Stimulated activated CD8-positive, alpha-beta memory T cell treated with anti-CD3 and anti-CD28 coated beads, Interleukin-12 subunit alpha, Interleukin-12 subunit beta, amount 100 ng/mL, for 24 hours (primary cell): ENCODE data around the gene SRSF8.
A peak's percentile ranks its signal among the peaks of the same experiment; 100 is the strongest.

Experiments used
- DNase-seq: peaks from one replicate; pipeline ENCODE4 v3.0.0-alpha.2; 2020; ENCODE audit errors: extremely low read depth

Gene SRSF8

DNA sequence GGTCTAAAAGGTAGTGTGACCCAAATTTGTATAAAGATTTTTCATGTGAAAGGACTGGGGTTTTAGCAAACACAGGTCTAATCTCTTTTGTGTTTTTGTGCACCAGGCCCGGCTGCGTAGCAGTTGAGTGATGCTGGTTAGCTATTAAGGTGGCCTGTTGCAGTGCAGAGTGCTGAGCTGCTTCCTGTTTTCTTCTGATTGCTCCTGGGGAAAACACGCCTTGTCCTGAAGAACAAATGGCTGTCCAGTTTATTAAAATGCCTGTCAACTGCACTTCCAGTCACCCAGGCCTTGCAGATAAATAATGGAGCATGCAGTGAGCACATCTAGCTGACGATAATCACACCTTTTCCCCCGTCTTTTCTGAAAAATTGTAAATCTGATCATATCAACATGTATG is 1.8 kb downstream of the SRSF8 start:
- no peak for DNase-seq

DNA sequence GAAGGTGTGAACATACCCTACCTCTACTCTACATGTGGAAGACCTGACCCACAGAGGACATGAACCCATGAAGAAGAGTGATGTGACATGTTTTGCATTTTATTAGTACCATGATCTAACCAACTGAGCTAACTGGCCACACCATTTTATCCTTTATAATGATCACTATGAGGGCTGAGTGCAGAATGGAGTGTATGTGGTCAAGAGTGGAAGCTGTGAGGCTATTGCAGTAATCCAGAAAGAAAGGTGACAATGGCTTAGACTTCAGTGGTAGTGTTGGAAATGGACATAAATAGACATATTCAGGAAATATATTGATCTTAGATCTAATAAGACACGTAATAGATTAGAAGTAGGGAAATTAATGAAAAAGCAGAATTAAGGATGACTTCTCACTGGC is 3.8 kb downstream of the SRSF8 start:
- no peak for DNase-seq

DNA sequence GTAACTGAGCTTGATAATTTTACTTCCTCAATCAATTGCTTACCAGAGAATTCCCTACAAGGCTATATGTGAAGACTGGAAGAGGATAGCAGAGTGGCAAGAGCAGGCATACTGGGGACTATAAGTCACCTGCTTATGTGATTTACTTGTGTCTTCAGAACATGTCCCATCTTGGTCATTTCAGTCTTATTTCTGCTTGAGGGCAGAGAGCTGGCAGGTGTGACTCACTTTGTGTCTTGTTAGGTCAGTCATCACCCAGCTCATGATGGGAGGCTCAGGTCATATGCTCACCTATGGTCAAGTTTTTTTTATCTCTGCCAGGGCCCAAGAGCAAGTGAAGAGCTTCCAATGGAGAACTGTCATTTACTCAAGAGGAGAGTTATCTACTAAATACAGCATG is 6.2 kb downstream of the SRSF8 start:
- DNase-seq = no peak

DNA sequence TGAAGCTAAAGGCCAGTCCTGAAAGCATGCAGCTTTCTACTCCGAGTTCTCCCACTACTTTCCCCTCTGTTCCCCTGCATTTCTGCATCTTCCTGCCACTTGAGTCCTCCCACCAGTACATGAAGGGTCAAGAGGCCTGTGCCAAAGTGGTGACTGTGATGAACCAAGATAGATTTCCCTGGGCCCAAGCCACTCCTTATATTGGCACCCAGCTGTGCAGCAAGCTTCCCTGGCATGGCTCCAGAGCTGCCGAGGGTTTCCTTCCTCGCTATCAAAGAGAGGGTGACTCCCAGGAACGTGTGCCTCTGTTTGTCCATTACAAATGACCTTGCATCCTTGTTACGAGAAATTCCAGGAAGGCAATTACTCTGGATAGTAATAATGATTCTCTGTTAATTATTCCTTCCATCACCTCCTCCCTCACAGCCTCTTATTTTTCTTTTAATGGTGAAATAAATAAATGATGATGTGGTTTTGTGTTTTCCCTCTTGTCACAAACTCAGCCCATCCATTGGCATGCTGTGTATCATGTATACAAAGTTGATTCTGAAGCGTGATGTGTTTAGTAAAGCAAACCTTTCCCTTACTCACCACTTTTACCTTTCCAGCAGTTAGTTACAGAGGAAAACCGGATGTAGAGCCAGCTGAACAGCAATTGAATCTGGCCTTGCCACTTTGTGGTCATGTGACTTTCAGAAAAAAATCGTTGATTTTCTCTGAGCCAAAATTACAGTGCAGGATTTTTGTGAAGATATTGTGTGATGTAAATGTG is 8.3 kb downstream of the SRSF8 start:
- no peak for DNase-seq

DNA sequence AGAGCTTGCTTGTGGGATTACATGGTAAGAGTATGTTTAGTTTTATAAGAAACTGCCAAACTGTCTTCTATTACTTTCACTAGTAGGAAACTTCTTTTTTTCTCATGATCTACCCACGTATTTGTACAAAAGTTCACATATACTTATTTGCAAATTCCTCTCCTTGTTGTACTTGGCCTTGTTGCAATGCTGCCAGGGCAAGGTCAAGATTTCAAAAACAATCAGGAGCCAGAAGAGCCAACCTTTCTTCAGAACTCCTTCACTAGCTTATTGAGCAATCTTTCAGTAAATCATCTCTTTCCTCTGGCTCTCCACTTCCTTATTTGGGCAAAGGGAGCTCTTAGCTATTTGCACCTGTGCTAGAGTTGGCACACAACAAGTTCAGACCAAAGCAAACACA is 9.7 kb downstream of the SRSF8 start:
- DNase-seq = no peak

DNA sequence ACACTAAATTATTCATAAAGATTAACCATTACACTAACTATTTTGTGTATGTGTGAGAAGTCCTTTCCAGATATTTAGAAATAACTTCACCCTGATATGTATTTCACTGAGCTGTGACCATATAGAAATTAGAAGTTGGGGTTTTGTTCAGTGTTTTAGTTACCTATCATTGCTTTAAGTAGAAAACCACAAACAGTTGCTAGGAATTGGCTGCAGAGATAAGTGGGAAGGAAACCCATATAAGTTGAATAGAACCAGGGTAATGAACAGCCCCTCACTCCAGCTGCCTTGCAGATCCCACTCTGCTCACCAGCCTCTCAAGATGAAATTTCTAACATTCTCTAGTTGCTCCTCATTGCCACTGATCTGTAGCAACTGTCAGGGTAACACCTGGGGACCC is 10.3 kb downstream of the SRSF8 start:
- DNase-seq = no peak

DNA sequence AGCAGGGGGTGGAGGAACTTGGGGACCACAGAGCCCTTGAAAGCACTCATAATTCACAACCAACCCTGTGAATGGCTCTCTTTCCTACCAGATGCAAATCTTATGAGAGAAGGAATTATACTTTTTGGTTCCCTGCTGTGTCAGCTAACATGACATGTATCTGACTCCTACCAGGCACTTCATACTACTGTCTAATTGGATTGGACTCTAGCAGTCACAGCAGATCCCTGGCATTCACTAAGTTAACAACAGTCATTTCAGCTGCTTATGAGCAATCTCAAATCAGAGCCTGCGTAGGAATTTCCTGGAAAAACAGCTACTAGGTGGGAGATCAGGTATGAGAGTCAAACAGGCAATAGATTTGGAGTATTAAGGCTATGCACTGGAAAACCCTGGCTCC is 11.8 kb downstream of the SRSF8 start:
- DNase-seq = no peak

DNA sequence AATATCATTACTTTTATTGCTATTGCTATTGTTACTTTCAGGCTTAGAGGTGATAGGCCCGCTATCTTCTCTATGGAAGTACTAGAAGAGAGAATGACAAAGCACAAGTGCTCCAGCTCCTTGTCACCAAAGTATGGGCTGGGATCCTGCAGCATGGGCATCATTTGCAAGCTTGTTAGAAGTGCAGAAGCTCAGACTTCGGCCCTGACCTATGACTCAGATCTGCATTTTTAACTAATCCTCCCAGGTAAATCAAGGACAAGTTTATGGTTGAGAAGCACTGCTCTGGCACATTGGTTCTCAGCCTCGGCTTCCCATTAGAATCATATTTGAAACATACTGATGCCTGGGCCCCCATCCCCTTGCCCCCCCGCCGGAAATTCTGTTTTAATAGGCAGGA is 14.3 kb downstream of the SRSF8 start:
- DNase-seq = no peak

DNA sequence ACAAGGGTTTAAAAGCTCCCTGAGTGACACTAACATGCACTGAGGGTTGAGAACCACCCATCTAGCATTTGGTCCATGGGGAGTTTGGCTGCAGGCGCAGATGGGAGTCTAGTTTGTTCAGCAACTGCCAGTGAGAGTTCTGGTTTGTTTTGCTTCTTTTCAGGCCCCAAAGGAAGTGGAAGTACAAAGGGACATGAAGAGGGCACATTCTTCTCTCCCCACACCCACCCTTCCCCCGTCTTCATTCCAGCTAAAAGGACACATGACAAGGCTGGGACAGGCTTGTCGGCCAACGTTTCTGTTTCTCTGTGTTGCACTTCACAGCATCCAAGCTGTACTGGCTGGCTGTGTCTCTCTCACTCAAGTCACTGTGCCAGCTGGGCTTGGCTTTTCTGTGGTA is 14.7 kb downstream of the SRSF8 start:
- no peak for DNase-seq

DNA sequence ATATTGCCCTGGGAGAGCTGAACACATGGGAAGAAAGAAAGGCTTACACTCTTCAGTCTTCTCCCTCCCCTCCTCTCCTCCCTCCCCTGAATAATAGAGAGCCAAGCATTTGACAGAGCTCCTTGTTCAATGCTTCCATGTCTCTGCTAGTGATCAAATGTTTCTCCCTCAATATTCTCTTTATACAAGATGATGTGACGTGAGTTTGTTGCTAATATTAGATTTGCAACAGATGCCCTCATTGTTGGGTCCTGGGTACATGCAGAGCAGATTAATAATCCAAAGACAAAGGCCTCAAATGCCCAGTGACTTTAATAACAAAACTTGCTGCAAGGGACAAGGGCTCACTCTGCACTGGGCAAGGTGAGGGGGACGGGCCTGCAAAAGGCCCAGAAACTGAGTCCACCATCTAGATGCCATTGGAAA is 15.9 kb downstream of the SRSF8 start:
- no peak for DNase-seq

DNA sequence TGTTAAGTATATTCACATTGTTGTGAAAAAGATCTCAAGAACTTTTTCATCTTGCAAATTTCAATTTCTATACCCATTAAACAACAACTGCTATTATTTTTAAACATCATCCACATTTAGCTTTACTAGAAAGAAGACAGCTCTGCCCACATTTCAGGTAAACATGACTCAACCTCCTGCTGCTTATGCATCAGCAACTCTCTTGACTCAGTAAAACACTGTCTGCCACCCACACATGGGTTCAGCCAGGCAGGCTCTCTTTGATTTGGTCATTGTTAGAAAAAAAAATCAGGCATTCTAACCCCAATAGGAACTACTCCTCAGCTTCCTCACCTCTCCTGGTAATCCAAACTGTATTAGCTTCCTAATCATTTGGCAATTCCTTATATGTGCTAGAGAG is 17.8 kb downstream of the SRSF8 start:
- no peak for DNase-seq

DNA sequence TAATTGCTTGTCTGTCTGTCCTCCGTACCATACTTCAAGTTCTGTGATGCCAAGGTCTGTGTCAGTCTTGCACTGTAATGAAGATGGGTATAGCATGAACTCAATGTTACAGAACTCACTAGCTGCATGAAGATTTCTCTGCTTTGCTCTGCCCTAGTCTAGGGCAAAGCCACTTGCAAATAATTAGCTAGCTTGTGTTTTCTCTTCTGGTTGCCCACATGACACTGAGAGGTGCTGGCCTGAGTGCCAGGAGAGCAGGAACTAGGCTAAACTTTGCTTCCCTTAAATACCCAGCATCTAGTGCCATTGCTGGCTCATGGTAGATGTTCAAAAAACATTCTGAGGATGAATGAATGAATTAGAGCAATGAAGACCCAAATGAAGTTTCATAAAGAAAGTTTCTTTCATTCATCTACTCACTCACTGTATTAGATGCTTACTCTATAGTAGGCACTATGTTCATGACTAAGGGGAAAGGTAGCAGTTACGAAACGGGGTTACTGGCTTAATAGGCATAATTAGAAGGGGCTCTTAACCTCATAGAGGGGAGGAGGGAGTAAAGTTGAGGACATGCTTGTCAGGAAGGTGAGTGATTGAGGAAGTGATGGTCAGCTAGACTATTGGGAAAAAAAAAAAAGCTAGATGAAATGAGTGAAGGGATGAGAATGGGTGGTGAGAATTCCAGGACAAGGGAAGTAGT is 18.5 kb downstream of the SRSF8 start:
- DNase-seq = no peak

DNA sequence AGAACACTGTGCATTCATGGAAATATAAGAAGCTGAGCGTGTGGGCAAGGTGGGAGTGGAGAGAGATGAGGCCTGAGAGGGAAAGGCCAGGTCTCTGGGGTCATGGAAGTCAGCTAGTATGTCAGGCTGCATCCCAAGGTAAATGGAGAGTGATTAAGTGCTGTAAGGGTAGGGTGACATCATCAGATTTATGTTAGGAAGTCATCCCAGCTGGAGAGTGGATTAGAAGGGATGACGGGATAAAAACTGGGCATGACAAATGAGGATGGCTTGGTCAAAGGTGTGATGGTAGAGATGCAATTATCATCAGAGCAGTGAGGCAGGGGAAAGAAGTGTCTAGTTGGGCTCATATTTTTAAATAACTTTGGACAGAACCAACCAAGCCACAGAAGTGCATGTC is 19.4 kb downstream of the SRSF8 start:
- DNase-seq = no peak

DNA sequence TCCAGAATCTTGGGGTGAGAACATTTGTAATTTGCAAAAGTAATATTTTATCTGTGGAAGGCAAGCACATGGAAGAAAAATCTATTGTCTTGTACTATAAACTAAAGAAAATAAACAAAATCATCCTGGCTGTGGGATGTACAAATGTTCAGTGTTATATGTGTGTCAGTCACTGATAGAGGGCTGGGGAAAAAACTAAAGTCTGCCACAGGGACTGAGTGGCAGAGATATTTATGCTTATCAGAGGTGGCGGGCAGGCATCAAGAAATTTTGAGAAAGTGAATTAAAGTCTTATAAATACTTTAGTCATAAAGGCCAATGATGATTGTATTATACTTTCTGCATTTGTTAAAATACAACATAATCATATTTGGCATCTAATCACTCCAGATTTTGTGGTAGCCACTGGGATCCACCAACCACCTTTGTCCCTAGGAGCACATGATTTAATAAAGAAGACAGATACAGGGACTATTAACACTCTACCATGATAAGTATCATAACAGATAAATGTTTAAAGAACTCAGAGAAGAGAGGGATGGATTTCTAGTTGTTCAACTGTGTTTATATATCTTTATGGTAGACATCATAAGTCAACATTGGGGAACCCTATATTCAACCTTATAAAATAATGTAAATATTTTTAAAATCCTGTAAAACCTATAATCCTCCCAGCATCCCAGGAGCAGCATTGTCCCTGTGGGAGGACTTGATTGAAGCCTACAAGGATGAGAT is 20.3 kb downstream of the SRSF8 start:
- no peak for DNase-seq

DNA sequence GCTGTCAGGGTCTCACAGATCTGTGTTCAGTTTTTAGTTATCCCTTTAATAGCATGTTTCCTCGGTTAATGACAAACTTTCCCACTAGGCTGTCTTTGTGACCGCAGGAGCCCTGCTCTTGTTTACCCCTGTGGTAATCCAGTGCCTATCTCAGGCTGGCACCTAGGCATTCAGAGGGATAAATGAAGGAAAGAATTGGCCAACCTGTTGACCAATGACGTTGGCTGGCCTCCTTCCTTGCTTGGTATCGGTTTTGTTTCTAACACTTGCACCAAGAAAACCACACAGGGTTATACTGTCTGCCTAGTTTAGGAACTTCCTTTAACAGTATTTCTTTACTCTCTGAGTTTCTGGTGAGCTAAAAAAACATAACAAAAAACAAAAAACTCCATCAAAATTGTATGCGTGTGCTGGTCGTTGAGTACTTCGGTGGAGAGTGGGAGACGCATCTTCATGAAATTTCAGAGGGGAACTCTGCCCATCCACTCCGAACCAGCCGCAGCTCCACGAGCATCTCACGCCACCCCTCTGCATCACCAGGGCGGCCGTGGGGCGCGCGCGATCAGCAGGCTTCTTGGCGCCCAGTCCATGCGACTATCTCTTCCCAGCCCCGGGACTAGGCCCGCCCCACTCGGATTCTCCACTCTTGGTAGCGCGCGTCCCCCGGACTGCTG is 22.4 kb downstream of the SRSF8 start:
- no peak for DNase-seq

DNA sequence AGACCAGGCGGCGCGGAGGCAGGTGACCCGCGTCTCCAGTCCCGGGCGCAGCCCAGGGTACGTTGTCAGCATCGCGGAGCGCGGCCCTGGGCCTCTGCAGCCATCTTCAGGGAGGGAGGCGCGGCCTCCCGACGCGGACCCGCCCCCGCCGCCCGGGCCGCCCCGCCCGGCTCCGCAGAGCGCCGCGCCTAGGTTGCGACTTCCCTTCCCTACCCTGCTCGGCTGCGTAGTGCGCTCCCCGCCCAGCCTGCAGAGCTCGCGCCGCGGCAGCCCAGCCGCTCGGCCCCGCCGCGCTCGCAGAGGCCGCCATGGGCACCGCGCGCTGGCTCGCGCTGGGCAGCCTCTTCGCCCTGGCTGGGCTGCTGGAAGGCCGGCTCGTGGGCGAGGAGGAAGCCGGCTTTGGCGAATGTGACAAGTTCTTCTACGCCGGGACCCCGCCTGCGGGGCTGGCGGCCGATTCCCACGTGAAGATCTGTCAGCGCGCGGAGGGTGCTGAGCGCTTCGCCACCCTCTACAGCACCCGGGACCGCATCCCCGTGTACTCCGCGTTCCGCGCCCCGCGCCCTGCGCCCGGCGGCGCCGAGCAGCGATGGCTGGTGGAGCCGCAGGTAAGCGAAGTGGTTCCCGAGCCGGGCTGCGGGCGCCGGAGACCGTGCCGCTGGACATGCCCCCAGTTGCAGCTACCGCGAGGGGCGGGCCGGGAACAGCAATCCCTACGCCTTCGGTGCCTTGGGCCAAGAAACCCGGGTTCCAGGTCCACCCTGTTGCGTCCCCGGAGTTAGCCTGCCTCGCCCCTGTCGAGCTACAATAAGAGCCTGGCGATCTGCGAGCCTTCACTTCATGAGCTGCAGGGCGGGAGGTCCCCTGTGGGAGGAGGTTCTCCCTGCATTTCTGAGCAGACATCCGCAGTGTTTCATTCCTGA is 23.2 kb downstream of the SRSF8 start, which contains the start of gene ENDOD1:
Gene ENDOD1, plus strand, starts transcription at position 227 of the 923 bp plus-strand sequence. Its CDS starts 82 bp downstream, at position 309.
- DNase-seq = peak; percentile 59

DNA sequence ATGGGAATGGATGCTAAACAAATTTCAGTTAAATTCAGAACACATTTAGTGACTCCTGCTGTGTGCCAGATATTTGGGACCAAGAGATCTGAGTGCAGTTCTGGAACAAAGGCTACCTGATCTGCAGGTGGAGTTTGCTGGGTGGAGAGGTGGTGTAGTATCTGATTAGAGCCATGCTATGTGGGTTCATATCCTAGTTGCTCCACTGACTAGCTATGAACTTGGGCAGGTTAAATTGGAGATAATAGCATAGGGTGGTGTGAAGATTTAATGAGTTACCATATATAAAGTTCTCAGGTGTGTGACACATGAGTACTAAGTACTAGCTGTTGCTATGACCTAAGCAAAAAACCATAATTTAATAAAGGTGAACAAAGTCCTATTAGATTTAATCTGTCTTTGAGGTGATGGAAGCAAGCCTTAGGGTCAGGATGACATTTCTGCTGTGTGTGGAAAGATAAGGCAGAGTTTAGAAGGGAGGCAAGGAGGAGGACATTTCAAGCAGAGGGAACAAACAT is 25.0 kb downstream of the SRSF8 start:
- DNase-seq = no peak

DNA sequence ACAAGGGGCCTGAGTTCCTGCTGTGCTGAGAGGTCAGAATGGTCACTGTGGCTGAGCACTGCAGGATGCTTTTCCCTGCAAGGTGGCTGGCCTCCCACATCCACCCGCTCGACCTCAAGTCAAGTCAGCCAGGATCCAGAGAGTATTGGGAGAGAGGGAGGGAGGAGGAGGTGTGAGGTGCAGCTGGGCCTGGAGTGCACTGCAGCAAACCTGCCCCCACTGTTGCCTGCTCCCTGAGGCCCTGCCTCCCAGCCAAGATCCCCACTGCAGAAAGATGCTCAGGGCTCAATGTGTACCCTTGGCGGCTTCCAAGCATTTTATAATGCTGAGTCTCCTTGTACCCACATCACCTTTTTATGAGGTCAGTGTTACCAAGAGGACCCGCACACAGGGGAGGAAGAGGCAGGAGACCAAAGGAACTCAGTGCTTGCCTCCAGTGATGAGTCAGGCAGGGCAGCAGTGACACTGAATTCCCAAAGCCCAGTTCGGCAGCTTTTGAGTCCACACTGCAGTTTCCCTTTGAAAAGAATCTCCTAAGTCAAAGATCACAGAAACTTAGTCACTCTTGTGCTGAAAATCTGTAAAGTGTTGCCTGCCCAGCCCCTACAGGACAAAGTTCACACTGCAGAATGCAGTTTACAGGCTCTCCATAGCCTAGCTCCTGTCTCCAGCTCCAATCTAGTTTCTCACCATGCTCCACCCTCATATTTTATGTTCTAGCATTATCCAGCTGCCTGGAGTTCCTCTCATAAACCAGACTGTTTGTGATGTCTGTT is 26.0 kb downstream of the SRSF8 start:
- no peak for DNase-seq

DNA sequence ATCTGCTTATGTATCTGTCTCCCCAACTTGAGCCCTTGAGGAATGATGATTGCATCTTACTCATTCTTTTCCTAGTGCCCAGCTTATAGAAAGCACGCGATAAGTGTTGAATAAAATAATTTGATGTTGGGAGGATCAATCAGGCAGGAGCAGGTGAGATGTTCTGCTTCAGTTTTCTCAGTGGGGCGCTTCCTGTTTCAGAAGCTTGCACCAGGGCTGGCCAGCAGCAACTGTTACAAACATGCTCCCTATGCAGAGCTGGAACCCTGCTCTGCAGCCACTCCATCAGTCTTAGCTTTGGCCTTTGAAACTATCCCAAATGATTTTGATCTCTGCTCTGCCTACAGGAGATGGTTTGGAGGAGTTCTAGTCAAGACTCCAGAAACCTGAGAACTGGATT is 26.8 kb downstream of the SRSF8 start:
- no peak for DNase-seq
